MV-4-11 (cell line): ENCODE data around the gene OCA2.

ENCODE experiments used
- DNase-seq: peaks from one replicate; lab custom pipeline; 2025; lab: John Stamatoyannopoulos, UW

Gene OCA2

GRCh38 chr15:28118531-28118930, 19.4 kb upstream of the OCA2 start:
- no peak for DNase-seq

- no peak for DNase-seq
Measured at GRCh38 chr15:28118083-28118482, 19.0 kb upstream of the OCA2 start.

GRCh38 chr15:28117432-28117990, 18.4 kb upstream of the OCA2 start:
- DNase-seq, result no peak

GRCh38 chr15:28116521-28117431, 17.7 kb upstream of the OCA2 start:
- DNase-seq, result no peak

GRCh38 chr15:28115871-28116270, 16.8 kb upstream of the OCA2 start:
- DNase-seq, result no peak

GRCh38 chr15:28114721-28115622, 15.9 kb upstream of the OCA2 start:
- no peak for DNase-seq

- no peak for DNase-seq
Measured at GRCh38 chr15:28114114-28114455, 15.0 kb upstream of the OCA2 start.

GRCh38 chr15:28113394-28114113, 14.4 kb upstream of the OCA2 start:
- no peak for DNase-seq

GRCh38 chr15:28112962-28113361, 13.8 kb upstream of the OCA2 start:
- no peak for DNase-seq

- DNase-seq, result no peak
Measured at GRCh38 chr15:28112101-28112760, 13.1 kb upstream of the OCA2 start.

GRCh38 chr15:28111543-28111942, 12.4 kb upstream of the OCA2 start:
- no peak for DNase-seq

- DNase-seq, result no peak
Measured at GRCh38 chr15:28110481-28110881, 11.4 kb upstream of the OCA2 start.

GRCh38 chr15:28109626-28110455, 10.7 kb upstream of the OCA2 start:
- no peak for DNase-seq

- DNase-seq, result no peak
Measured at GRCh38 chr15:28107904-28108275, 8.8 kb upstream of the OCA2 start.

- no peak for DNase-seq
Measured at GRCh38 chr15:28107111-28107903, 8.2 kb upstream of the OCA2 start.

GRCh38 chr15:28106294-28107110, 7.4 kb upstream of the OCA2 start:
- DNase-seq, result no peak

GRCh38 chr15:28105793-28106192, 6.7 kb upstream of the OCA2 start:
- no peak for DNase-seq

- no peak for DNase-seq
Measured at GRCh38 chr15:28105224-28105791, 6.2 kb upstream of the OCA2 start.

- no peak for DNase-seq
Measured at GRCh38 chr15:28104326-28104725, 5.2 kb upstream of the OCA2 start.
